Fibroblast of villous mesenchyme (primary cell): Measurements from ENCODE around the gene CCDC106. TPM values are rescaled to one million over a fixed set of nuclear protein-coding genes. Genes with fewer than 3 reads are reported as not detected.

ENCODE experiments used
- DNase-seq: peaks from one replicate; pipeline ENCODE4 v3.0.0-alpha.2; 2010; ENCODE audit warnings: low read depth
- H3K4me3 ChIP-seq: 2 replicates; pipeline ENCODE4 v1.5.1; 2011; ENCODE audit warnings: low read depth, mild to moderate bottlenecking, low read length
- CTCF ChIP-seq: IDR thresholded peaks from 2 replicates; pipeline ENCODE4 v1.5.1; 2012; ENCODE audit warnings: low read depth, mild to moderate bottlenecking, low read length; ENCODE audit not compliant: insufficient read depth
- total RNA-seq: library from RNA; depleted of rRNA; stranded (reverse); fragments of >200 nt; gene quantifications from 2 replicates; pipeline ENCODE4 v1.2.3, GENCODE V29; 2012

CCDC106 gene
- total RNA-seq = 7.8 and 9.0 TPM in 2 replicates

- peak; percentile 73 for DNase-seq
- H3K4me3 ChIP-seq = peak within 1 kb of the TSS; percentile 84
- no peak for TF ChIP-seq CTCF
These were observed at the start of gene CCDC106 for GRCh38 chr19:55647732-55648584. CCDC106 (plus strand) TSS chr19:55648212; CDS start chr19:55649047, 835 bp downstream.

DNA sequence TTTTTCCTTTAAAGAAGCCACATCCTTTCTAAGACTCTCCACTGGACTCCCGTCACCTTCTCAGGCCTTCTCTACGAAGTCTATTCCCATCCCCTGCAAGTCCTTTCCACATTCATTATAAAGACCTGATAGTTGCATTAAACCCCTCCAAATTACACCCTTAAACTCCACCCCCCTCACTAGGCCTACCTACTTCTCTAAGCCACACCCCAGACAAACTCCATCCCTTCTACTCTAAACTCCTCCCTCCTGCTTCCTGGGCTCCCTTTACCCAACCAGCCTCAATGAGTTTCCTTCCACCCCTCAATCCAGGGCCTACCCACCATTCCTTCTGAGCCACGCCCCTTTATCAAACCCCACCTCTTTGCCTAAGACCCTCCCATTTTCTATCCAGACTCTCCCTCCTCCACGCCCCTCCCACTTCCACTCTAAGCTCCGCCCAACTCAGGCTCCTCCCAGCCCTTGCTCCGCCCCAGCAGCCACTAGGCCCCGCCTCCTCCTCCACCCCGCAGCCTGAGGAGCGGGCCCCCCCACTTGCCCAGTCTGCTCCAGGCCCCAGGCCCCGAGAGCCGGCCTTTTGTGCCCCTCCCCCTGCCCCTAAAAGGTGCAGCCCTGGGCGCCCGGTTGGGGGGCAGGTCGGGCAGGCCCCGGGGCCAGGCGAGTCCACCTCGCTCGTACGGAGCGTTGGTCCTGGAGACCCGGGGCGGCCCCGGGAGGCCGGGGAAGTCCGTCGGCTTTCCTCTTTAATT is 49.1 kb upstream of the CCDC106 start:
- peak; percentile 98 for DNase-seq
- no peak for TF ChIP-seq CTCF
- H3K4me3 ChIP-seq = peak overlapping the region; percentile 93

DNA sequence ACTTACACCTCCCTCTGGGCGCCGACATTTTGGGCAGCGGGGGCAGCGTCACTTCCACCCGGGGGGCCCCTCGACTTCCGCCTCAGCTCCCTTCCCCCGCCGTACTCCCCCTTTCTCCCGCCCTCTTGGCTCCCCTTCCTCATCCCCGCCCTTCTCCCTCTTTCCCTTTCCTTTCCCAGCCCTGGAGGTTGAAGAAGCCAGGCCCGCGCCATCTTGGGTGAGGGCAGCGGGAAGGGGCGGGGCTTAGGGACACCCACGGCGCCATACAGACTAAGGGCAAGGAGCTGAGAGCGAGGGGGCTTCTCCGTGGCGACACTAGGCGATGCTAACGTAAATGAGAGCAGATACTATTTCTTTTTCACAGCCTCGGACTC is 48.6 kb upstream of the CCDC106 start, which contains the start of gene FIZ1:
Gene FIZ1 (minus strand): TSS at position 50 of the 374 bp plus-strand sequence. CDS start 1,652 bp downstream, outside the sequence.
- no peak for TF ChIP-seq CTCF
- peak within 1 kb of the TSS; percentile 93 for H3K4me3 ChIP-seq
- DNase-seq = peak; percentile 99

DNA sequence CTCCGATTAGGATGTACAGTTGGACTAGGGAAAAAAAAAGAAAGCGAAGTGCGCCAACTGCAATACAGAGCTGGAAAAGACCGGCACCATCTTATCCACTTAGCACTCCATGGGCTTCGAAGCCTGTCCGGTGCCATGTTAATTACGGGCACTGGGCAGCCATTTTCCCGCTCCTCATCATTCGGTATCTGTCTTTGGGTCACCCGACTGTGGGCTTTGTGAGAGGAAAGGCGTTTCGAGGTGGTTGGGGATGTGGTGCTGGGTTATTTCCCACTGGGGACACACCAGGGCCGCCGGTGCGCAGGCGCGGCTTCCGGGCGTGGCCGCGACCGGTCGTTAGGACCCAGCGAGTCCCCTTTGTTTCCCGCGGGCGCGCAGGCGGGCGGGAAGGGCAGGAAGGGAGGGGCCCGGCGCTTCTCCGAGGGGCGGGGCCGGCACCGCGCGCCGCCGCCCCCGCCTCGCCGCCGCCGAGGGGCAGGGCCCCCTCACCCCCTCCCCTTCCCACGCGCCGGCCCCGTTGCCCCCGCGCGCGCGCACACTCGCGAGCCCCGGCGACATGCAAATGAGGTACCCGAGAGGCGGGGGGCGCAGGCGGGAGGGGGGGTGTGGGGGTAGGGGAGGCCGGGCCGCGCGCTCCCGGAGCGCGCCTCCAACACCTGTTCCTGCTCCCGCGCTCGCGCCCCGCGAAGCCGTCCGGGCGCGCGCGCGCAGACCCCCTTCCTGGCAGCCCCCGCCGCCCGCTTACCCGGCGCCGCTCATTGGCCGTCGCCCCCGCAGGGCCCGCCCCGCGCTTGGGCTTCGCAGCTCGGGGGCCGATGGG is 48.0 kb upstream of the CCDC106 start, which contains the start of gene ZNF524:
Gene ZNF524 (plus strand): TSS at position 447 of the 820 bp plus-strand sequence. CDS start 1,825 bp downstream, outside the sequence.
- peak; percentile 90 for DNase-seq
- no peak for TF ChIP-seq CTCF
- peak within 1 kb of the TSS; percentile 93 for H3K4me3 ChIP-seq

GRCh38 chr19:55600662-55601028 is 47.4 kb upstream of the CCDC106 start:
- DNase-seq = no peak
- peak overlapping the region; percentile 93 for H3K4me3 ChIP-seq
- no peak for TF ChIP-seq CTCF

DNA sequence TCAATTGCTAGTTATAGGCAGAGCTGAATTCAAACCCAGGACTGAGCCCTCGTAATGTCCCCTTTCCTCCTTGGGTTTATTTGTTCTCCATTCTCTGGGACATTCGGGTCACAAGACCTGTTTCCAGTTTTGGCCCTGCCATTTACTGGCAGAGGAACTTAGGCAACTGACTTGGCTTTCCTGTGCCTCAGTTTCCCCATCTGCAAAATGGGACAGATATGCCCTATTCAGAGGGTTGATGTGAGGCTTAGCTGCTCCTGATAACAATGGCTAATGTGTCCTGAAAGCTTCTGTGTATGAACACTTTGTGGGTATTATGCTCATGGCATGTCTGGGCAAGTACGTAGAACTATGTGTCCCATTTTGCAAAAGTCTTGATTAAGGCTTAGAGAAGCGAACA is 46.9 kb upstream of the CCDC106 start:
- no peak for TF ChIP-seq CTCF
- no peak for DNase-seq
- H3K4me3 ChIP-seq = peak overlapping the region; percentile 93
